NCI-H2227 treated with DMSO at 0.1 percent for 48 hours (cell line): ENCODE results near the gene C1orf216.
"Not testable (repeated sequence)": the region's sequence is repeated elsewhere in the genome, so short reads cannot be mapped to it uniquely, and the experiment has no call there.

Experiments used
- DNase-seq: peaks from one replicate; lab custom pipeline; 2025; lab: John Stamatoyannopoulos, UW

Gene C1orf216

GRCh38 chr1:35706846-35707600 is 11.7 kb downstream of the C1orf216 start:
- DNase-seq = no peak

- DNase-seq = no peak
Observed at GRCh38 chr1:35702508-35702907, 16.2 kb downstream of the C1orf216 start.

- not testable (repeated sequence) for DNase-seq
Observed at GRCh38 chr1:35699152-35699551, 19.5 kb downstream of the C1orf216 start.

- no peak for DNase-seq
Observed at GRCh38 chr1:35692317-35692716, 26.4 kb downstream of the C1orf216 start.

GRCh38 chr1:35691571-35692220 is 27.0 kb downstream of the C1orf216 start:
- DNase-seq = no peak

- DNase-seq = peak; percentile 28
Observed at GRCh38 chr1:35691080-35691479, 27.6 kb downstream of the C1orf216 start.

- DNase-seq = not testable (repeated sequence)
Observed at GRCh38 chr1:35690103-35690502, 28.6 kb downstream of the C1orf216 start.

- no peak for DNase-seq
Observed at GRCh38 chr1:35688161-35688560, 30.5 kb downstream of the C1orf216 start.

GRCh38 chr1:35683012-35683411 is 35.7 kb downstream of the C1orf216 start:
- no peak for DNase-seq

- no peak for DNase-seq
Observed at GRCh38 chr1:35680271-35680670, 38.4 kb downstream of the C1orf216 start.

- no peak for DNase-seq
Observed at GRCh38 chr1:35675773-35676172, 42.9 kb downstream of the C1orf216 start.

- DNase-seq = no peak
Observed at GRCh38 chr1:35674111-35674510, 44.6 kb downstream of the C1orf216 start.

- DNase-seq = no peak
Observed at GRCh38 chr1:35672116-35672515, 46.6 kb downstream of the C1orf216 start.

- no peak for DNase-seq
Observed at GRCh38 chr1:35668506-35668905, 50.2 kb downstream of the C1orf216 start.

GRCh38 chr1:35666916-35667315 is 51.8 kb downstream of the C1orf216 start:
- DNase-seq = no peak

GRCh38 chr1:35666216-35666615 is 52.5 kb downstream of the C1orf216 start:
- no peak for DNase-seq
